ENCODE data around the gene SF3B6. TPM values are rescaled to one million over a fixed set of nuclear protein-coding genes. Genes with fewer than 3 reads are reported as not detected.

Gene SF3B6
- polyA plus RNA-seq, 2 of the 4 experiments (the other 2 are of a cell fraction) = 244 to 315 TPM

DNA sequence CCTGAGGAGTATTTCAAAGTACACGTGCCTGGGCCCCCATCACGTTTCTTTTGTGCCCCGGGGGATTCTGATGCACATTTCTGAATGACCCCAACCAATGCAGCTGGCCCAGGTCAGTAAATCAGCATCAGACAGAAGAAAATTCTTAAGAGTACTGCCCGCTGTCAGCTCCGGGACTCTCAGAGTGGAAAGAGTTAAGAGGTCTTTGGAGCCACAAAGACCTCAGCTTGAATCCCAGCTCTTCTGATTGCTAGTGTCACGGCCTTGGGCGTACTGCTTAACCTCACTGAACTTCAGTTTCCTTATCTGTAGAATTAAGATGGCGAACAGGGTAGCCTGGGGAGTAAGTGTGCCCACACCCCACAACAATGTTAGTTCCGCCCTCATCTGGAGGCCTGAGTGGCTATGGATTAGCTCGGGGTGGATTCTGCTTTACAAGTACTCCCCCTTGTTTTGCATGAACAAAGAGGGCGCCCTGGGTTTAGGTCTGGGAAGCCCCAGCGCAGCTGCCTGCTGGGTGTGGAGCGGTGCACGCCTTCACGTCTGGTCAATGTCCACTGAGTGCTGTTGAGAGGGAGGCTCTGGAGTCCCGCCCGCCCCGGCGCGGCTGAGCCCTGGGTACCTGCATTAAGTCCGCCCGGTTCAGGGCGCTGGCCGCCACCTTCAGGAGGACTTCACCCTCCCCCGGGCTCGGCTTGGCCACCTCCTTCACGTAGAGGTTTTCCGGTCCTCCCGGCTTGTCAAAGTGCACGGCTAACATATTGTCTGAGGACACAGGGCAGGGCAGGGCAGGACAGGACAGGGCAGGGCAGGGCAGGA lies 7.7 kb upstream of the SF3B6 start (continued):
- no peak for TF ChIP-seq RFX5 (IDR thresholded peaks at IDR 0.05)
- no peak for TF ChIP-seq TP53 (CRISPR knock-in tag; IDR thresholded peaks at IDR 0.05)
- TF ChIP-seq CHD2 (IDR thresholded peaks at IDR 0.05; ENCODE audit: low read length, partially characterized antibody) = no peak
- peak; percentile 7; the same call in 1 of the 2 replicates for TF ChIP-seq MYC (IDR thresholded peaks at IDR 0.05; ENCODE audit: borderline replicate concordance, low read length)
- TF ChIP-seq JUN (IDR thresholded peaks at IDR 0.05) = no peak
- TF ChIP-seq SMC3 (IDR thresholded peaks at IDR 0.05) = no peak
- TF ChIP-seq FOXS1 (CRISPR knock-in tag; IDR thresholded peaks at IDR 0.05) = no peak
- no peak for TF ChIP-seq HOXB13 (CRISPR knock-in tag; IDR thresholded peaks at IDR 0.05; ENCODE audit: low read depth)
- TF ChIP-seq FOSL2 (IDR thresholded peaks at IDR 0.05) = no peak
- TF ChIP-seq FOSL2 (CRISPR knock-in tag; IDR thresholded peaks at IDR 0.05) = no peak
- no peak; the same call in 1 of the 2 replicates for TF ChIP-seq HOXA7 (CRISPR knock-in tag; IDR thresholded peaks at IDR 0.05)
- TF ChIP-seq CEBPB (IDR thresholded peaks at IDR 0.05) = peak in 1 of 2 experiments; percentile 29; a peak in 1 of 4 replicates
- TF ChIP-seq SREBF2 (IDR thresholded peaks at IDR 0.05) = no peak
- peak in 1 of 2 experiments; percentile 41; a peak in 2 of 5 replicates for TF ChIP-seq RAD21 (conservative IDR thresholded peaks at IDR 0.05 in 1 of 2, IDR thresholded peaks at IDR 0.05 in 1 of 2)
- no peak for TF ChIP-seq CBX2 (IDR thresholded peaks at IDR 0.05; ENCODE audit: borderline replicate concordance, low read depth)
- no peak for TF ChIP-seq MAFK (IDR thresholded peaks at IDR 0.05; ENCODE audit: partially characterized antibody)
- TF ChIP-seq CBX8 (IDR thresholded peaks at IDR 0.05) = no peak
- no peak for TF ChIP-seq FOSB (CRISPR knock-in tag; IDR thresholded peaks at IDR 0.05)
- no peak for TF ChIP-seq NFE2L2 (conservative IDR thresholded peaks at IDR 0.05; ENCODE audit: low read length)
- TF ChIP-seq GATA3 (IDR thresholded peaks at IDR 0.05; ENCODE audit: borderline replicate concordance) = no peak
- TF ChIP-seq, protein P1, sequence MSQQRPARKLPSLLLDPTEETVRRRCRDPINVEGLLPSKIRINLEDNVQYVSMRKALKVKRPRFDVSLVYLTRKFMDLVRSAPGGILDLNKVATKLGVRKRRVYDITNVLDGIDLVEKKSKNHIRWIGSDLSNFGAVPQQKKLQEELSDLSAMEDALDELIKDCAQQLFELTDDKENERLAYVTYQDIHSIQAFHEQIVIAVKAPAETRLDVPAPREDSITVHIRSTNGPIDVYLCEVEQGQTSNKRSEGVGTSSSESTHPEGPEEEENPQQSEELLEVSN (IDR thresholded peaks at IDR 0.05; ENCODE audit: borderline replicate concordance, low read depth) = peak; percentile 18; the same call in 1 of the 2 replicates
- no peak for TF ChIP-seq ZSCAN20 (CRISPR knock-in tag; IDR thresholded peaks at IDR 0.05)
- TF ChIP-seq HDAC2 (IDR thresholded peaks at IDR 0.05) = no peak
- no peak for TF ChIP-seq HEYL (CRISPR knock-in tag; IDR thresholded peaks at IDR 0.05)
- peak; percentile 30; the same call in 1 of the 2 replicates for TF ChIP-seq ESRRA (IDR thresholded peaks at IDR 0.05; ENCODE audit: borderline replicate concordance, low read length)
- TF ChIP-seq, protein P2, sequence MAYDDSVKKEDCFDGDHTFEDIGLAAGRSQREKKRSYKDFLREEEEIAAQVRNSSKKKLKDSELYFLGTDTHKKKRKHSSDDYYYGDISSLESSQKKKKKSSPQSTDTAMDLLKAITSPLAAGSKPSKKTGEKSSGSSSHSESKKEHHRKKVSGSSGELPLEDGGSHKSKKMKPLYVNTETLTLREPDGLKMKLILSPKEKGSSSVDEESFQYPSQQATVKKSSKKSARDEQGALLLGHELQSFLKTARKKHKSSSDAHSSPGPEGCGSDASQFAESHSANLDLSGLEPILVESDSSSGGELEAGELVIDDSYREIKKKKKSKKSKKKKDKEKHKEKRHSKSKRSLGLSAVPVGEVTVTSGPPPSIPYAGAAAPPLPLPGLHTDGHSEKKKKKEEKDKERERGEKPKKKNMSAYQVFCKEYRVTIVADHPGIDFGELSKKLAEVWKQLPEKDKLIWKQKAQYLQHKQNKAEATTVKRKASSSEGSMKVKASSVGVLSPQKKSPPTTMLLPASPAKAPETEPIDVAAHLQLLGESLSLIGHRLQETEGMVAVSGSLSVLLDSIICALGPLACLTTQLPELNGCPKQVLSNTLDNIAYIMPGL (CRISPR knock-in tag; IDR thresholded peaks at IDR 0.05; ENCODE audit: borderline replicate concordance) = no peak
- TF ChIP-seq MAZ (IDR thresholded peaks at IDR 0.05; ENCODE audit: borderline replicate concordance, low read depth, low read length) = 0 out of 2 replicates have a peak, but pooled peaks have one; percentile 5
- TF ChIP-seq KDM1A (IDR thresholded peaks at IDR 0.05; ENCODE audit: low read depth) = no peak
- TF ChIP-seq NPAS2 (CRISPR knock-in tag; IDR thresholded peaks at IDR 0.05; ENCODE audit: borderline replicate concordance) = no peak
